Stimulated activated naive CD8-positive, alpha-beta T cell treated with anti-CD3 and anti-CD28 coated beads, Interleukin-15, Interleukin-2, amounts not matched to agents 100 ng/mL and 50 ng/mL, for 24 hours (primary cell): ENCODE data around the gene ASTN2.

Source experiments
- H3K27ac Mint-ChIP-seq: one replicate; pipeline ENCODE4 v1.8.0; 2021; ENCODE audit warnings: mild to moderate bottlenecking, mixed read lengths
- H3K27me3 Mint-ChIP-seq: one replicate; pipeline ENCODE4 v1.8.0; 2021; ENCODE audit warnings: mixed read lengths
- H3K36me3 Mint-ChIP-seq: one replicate; pipeline ENCODE4 v1.8.0; 2021; ENCODE audit warnings: low read depth, mixed read lengths
- H3K4me1 Mint-ChIP-seq: one replicate; pipeline ENCODE4 v1.8.0; 2021; ENCODE audit warnings: low read depth, mixed read lengths
- H3K4me3 Mint-ChIP-seq: one replicate; pipeline ENCODE4 v1.8.0; 2021; ENCODE audit warnings: mild to moderate bottlenecking, mixed read lengths
- H3K9me3 Mint-ChIP-seq: one replicate; pipeline ENCODE4 v1.8.0; 2021; ENCODE audit warnings: mixed read lengths

Gene ASTN2

GRCh38 chr9:116381350-116381749 lies 1033.5 kb downstream of the ASTN2 start:
- Mint-ChIP-seq H3K36me3 (no peaks in the 10 kb centered on the region), H3K27me3 (no peaks in the 10 kb centered on the region), H3K27ac (no peak overlapping the region), H3K4me3 (no peak overlapping the region), H3K4me1 (peaks cover 4% of the 10 kb centered on the region), H3K9me3 (no peaks in the 10 kb centered on the region)

- Mint-ChIP-seq H3K9me3 (no peaks in the 10 kb centered on the region), H3K27ac (no peak overlapping the region), H3K27me3 (no peaks in the 10 kb centered on the region), H3K4me3 (no peak overlapping the region), H3K4me1 (peaks cover 4% of the 10 kb centered on the region), H3K36me3 (no peaks in the 10 kb centered on the region)
Observed at GRCh38 chr9:116380496-116380995, 1034.3 kb downstream of the ASTN2 start.

- no peaks in the 10 kb centered on the region for H3K36me3 Mint-ChIP-seq
Observed at GRCh38 chr9:116379821-116380220, 1035.0 kb downstream of the ASTN2 start.

GRCh38 chr9:116378873-116379272 lies 1036.0 kb downstream of the ASTN2 start:
- Mint-ChIP-seq H3K27ac (no peak overlapping the region), H3K36me3 (no peaks in the 10 kb centered on the region), H3K4me3 (no peak overlapping the region), H3K27me3 (no peaks in the 10 kb centered on the region), H3K4me1 (peaks cover 4% of the 10 kb centered on the region), H3K9me3 (peaks cover 5% of the 10 kb centered on the region)

More at GRCh38 chr9:116379821-116380220, 1035.0 kb downstream of the ASTN2 start:
- no peaks in the 10 kb centered on the region for H3K27me3 Mint-ChIP-seq
- peaks cover 4% of the 10 kb centered on the region for H3K4me1 Mint-ChIP-seq
- no peak overlapping the region for H3K4me3 Mint-ChIP-seq
- peaks cover 5% of the 10 kb centered on the region for H3K9me3 Mint-ChIP-seq
- H3K27ac Mint-ChIP-seq: no peak overlapping the region

GRCh38 chr9:116377179-116377798 lies 1037.6 kb downstream of the ASTN2 start:
- H3K9me3 Mint-ChIP-seq: peaks cover 5% of the 10 kb centered on the region
- H3K36me3 Mint-ChIP-seq: no peaks in the 10 kb centered on the region
- H3K27me3 Mint-ChIP-seq: no peaks in the 10 kb centered on the region
- H3K27ac Mint-ChIP-seq: no peak overlapping the region
- H3K4me3 Mint-ChIP-seq: no peak overlapping the region
- peaks cover 4% of the 10 kb centered on the region for H3K4me1 Mint-ChIP-seq
